ENCODE data around the gene DNM2.

Gene DNM2

DNA sequence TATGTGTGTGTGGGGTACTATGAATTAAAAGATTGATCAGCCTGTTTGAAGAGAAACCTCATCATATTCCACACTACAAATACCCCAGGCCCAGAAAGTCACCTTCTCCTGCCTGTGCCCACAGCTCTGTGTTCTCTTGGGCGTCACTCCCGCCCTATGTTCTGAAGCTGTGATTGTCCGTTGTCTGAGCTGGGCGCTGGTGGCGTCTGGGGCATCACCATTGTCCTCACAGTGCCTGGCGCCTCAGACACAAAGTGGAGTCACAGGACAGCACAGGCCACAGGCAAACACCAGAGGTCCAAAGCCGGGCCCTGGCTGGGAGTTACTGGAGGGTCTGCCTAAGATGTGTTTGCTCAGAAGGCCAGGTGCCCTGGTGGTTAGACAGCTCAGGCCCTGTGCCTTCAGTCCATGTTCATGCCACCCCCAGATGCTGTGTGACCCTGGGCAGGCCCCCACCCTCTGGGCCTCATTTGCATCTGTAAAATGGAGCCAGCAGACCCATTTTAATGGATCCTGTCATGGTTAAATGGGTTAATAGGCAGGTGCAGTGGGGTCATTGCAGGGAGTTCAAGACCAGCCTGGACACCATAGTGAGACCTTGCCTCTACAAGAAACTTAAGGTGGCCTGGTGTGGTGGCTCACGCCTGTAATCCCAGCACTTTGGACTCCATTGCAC is 34.5 kb downstream of the DNM2 start:
- no peak for TF ChIP-seq SIN3A (IDR thresholded peaks at IDR 0.05; ENCODE audit: borderline replicate concordance, insufficient read depth, low read length)
- no peak for TF ChIP-seq TAF1 (IDR thresholded peaks at IDR 0.05; ENCODE audit: borderline replicate concordance, insufficient read depth, low read length)
- no peak for TF ChIP-seq FOXP2 (optimal IDR thresholded peaks at IDR 0.05; ENCODE audit: borderline replicate concordance, extremely low read depth, extremely low read length, insufficient read depth)
- TF ChIP-seq, protein P1, sequence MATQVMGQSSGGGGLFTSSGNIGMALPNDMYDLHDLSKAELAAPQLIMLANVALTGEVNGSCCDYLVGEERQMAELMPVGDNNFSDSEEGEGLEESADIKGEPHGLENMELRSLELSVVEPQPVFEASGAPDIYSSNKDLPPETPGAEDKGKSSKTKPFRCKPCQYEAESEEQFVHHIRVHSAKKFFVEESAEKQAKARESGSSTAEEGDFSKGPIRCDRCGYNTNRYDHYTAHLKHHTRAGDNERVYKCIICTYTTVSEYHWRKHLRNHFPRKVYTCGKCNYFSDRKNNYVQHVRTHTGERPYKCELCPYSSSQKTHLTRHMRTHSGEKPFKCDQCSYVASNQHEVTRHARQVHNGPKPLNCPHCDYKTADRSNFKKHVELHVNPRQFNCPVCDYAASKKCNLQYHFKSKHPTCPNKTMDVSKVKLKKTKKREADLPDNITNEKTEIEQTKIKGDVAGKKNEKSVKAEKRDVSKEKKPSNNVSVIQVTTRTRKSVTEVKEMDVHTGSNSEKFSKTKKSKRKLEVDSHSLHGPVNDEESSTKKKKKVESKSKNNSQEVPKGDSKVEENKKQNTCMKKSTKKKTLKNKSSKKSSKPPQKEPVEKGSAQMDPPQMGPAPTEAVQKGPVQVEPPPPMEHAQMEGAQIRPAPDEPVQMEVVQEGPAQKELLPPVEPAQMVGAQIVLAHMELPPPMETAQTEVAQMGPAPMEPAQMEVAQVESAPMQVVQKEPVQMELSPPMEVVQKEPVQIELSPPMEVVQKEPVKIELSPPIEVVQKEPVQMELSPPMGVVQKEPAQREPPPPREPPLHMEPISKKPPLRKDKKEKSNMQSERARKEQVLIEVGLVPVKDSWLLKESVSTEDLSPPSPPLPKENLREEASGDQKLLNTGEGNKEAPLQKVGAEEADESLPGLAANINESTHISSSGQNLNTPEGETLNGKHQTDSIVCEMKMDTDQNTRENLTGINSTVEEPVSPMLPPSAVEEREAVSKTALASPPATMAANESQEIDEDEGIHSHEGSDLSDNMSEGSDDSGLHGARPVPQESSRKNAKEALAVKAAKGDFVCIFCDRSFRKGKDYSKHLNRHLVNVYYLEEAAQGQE (IDR thresholded peaks at IDR 0.05; ENCODE audit: insufficient read depth in 1 of 2, low read depth in 2 of 2, low read length in 2 of 2) = no peak
- TF ChIP-seq POLR2AphosphoS5 (IDR thresholded peaks at IDR 0.05; ENCODE audit: low read depth, low read length) = no peak

DNA sequence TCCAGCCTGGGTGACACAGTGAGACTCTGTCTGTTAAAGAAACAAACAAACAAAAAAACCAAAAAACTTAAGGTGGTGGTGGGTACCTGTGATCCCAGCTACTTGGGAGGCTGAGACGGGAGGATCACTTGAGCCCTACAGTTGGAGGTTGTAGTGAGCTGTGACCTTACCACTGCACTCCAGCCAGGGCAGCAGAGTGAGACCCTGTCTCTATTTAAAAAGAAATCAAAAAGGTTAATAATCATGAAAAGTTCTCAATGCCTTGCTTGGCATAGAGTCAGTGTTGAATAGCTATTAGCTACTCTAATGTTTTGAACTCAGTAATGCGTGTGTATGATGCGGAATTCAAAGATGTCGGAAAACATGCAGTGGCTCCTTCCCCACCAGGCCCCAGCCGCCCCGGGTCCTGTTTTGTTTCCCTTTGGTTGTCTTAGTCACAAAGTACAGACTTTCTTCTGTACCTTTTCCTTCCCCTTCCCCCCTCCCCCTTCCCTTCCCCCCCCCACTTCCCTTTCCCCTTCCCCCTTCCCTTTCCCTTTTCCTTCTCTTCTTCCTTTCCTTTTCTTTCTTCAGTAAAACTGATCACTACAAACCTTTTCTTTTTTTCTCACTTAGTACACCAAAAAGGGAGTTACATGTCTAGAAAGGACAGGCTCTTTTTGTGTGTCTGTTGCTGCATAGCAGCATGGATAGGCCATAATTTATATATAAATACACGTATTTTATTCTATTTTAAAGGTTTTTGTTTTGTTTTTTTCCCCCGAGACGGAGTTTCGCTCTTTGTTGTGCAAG is 35.2 kb downstream of the DNM2 start:
- TF ChIP-seq, protein P1 (IDR thresholded peaks at IDR 0.05; ENCODE audit: insufficient read depth in 1 of 2, low read depth in 2 of 2, low read length in 2 of 2) = no peak
- no peak for TF ChIP-seq SIN3A (IDR thresholded peaks at IDR 0.05; ENCODE audit: borderline replicate concordance, insufficient read depth, low read length)
- TF ChIP-seq POLR2AphosphoS5 (IDR thresholded peaks at IDR 0.05; ENCODE audit: low read depth, low read length) = no peak
- no peak for TF ChIP-seq FOXP2 (optimal IDR thresholded peaks at IDR 0.05; ENCODE audit: borderline replicate concordance, extremely low read depth, extremely low read length, insufficient read depth)
- TF ChIP-seq TAF1 (IDR thresholded peaks at IDR 0.05; ENCODE audit: borderline replicate concordance, insufficient read depth, low read length) = no peak

DNA sequence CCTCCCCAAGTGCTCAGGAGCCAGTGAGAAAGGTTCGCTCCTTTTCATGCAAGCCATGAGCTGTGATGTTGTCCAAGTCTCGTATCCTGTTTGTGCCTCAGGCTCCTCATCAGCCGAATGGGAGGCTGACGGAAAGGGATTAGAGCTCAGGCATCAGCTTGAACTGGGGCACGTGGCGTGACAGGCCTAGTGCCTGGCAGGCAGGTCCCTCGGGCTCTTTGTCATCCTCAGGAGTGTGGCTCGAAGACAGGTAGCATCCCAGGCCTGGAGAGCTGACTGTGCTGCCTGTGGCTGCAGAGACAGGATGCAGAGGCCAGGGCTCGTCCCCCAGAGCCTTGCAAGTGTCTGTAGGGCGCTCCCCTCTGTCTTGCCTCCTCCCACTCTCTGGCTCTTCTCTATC is 38.5 kb downstream of the DNM2 start:
- TF ChIP-seq, protein P1 (IDR thresholded peaks at IDR 0.05; ENCODE audit: insufficient read depth in 1 of 2, low read depth in 2 of 2, low read length in 2 of 2) = no peak
- TF ChIP-seq TAF1 (IDR thresholded peaks at IDR 0.05; ENCODE audit: borderline replicate concordance, insufficient read depth, low read length) (no peak), POLR2AphosphoS5 (IDR thresholded peaks at IDR 0.05; ENCODE audit: low read depth, low read length) (no peak), FOXP2 (optimal IDR thresholded peaks at IDR 0.05; ENCODE audit: borderline replicate concordance, extremely low read depth, extremely low read length, insufficient read depth) (no peak), SIN3A (IDR thresholded peaks at IDR 0.05; ENCODE audit: borderline replicate concordance, insufficient read depth, low read length) (no peak)

DNA sequence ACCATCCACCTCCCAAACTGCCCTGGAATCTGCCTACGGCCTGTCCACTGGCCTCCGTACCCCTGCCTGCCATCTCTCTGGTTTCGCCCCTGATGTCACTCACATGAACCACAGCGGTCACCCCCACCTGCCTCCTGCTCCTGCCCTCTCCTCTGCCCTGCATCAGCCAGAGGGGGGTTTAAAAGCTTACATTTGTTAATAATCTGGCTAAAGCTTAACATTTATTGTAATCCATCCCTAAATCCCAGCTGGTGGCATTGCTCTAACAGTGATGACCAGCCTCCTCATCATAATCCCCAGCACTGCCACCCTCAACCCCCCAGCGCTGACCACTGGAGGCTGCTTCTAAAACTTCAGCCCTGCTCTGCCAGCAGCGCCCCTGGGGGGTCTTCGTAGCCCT is 38.9 kb downstream of the DNM2 start:
- TF ChIP-seq FOXP2 (optimal IDR thresholded peaks at IDR 0.05; ENCODE audit: borderline replicate concordance, extremely low read depth, extremely low read length, insufficient read depth) (no peak), TAF1 (IDR thresholded peaks at IDR 0.05; ENCODE audit: borderline replicate concordance, insufficient read depth, low read length) (no peak), SIN3A (IDR thresholded peaks at IDR 0.05; ENCODE audit: borderline replicate concordance, insufficient read depth, low read length) (no peak), POLR2AphosphoS5 (IDR thresholded peaks at IDR 0.05; ENCODE audit: low read depth, low read length) (no peak)
- TF ChIP-seq, protein P1 (IDR thresholded peaks at IDR 0.05; ENCODE audit: insufficient read depth in 1 of 2, low read depth in 2 of 2, low read length in 2 of 2) = no peak
